ENCODE measurements around the gene GHDC. TPM values are rescaled to one million over a fixed set of nuclear protein-coding genes. Genes with fewer than 3 reads are reported as not detected.

Gene GHDC
- total RNA-seq, 1 donor from 2014 or later = 8.4 TPM

DNA sequence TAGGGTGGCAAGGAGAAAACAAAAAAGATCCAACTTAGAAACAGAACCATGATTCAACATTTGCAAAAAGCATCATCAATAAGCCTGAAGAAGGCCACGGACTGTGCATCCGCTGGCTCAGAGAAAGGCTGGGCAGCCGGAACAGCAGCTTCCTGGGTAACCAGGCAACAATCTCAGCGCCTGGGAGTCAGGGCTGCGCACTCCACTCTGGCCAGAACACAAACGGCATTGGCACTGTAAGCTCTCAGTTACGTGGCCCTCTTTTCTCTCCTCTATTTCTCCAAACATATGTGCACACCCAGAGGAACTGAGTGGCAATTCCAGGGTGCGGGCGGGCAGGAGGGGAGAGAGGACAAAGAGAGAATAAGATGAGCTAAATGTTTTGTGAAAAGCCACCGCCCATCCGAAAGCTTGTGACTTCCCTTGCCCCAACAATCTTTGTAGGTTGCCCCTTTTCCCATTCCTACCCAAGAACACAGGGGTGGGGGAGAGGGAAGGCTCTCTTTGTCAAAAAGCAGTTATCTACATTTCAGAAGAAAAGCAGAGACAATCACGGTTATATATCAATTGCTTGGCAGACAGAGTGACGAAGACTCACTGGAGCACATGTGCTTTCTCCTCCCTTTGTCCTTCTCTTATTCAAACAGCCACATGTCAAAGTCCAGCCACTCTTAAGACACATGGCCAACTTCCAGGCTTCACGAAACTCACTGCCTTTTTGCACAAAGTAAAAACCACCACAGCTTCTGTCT is 6.6 kb upstream of the GHDC start:
- peaks cover 53% of the 10 kb centered on the region for H3K36me3 ChIP-seq
- no peak overlapping the region for H3K4me3 ChIP-seq
- intact Hi-C loops (cut with micrococcal nuclease) = no loop called here
- no peaks in the 10 kb centered on the region for H3K27me3 ChIP-seq (ENCODE audit: low read depth)
- peak overlapping the region; percentile 66 for H3K27ac ChIP-seq (replicated peaks)
- TF ChIP-seq, protein P1, sequence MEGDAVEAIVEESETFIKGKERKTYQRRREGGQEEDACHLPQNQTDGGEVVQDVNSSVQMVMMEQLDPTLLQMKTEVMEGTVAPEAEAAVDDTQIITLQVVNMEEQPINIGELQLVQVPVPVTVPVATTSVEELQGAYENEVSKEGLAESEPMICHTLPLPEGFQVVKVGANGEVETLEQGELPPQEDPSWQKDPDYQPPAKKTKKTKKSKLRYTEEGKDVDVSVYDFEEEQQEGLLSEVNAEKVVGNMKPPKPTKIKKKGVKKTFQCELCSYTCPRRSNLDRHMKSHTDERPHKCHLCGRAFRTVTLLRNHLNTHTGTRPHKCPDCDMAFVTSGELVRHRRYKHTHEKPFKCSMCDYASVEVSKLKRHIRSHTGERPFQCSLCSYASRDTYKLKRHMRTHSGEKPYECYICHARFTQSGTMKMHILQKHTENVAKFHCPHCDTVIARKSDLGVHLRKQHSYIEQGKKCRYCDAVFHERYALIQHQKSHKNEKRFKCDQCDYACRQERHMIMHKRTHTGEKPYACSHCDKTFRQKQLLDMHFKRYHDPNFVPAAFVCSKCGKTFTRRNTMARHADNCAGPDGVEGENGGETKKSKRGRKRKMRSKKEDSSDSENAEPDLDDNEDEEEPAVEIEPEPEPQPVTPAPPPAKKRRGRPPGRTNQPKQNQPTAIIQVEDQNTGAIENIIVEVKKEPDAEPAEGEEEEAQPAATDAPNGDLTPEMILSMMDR (IDR thresholded peaks at IDR 0.05; ENCODE audit: borderline replicate concordance) = no peak
- DNase-seq = peak; percentile 68
- H3K9me3 ChIP-seq (replicated peaks) = no peaks in the 10 kb centered on the region
- H3K4me1 ChIP-seq = peaks cover 19% of the 10 kb centered on the region

- no peak overlapping the region for H3K4me3 ChIP-seq
- no peaks in the 10 kb centered on the region for H3K27me3 ChIP-seq (ENCODE audit: low read depth)
- H3K36me3 ChIP-seq = peaks cover 39% of the 10 kb centered on the region
- TF ChIP-seq, protein P1 (IDR thresholded peaks at IDR 0.05; ENCODE audit: borderline replicate concordance) = no peak
- DNase-seq = no peak
- peak overlapping the region; percentile 5 for H3K27ac ChIP-seq (replicated peaks)
- H3K4me1 ChIP-seq = peaks cover 24% of the 10 kb centered on the region
- no peaks in the 10 kb centered on the region for H3K9me3 ChIP-seq (replicated peaks)
- intact Hi-C loops (cut with micrococcal nuclease) = no loop called here
Measured at GRCh38 chr17:42199416-42200011, 5.2 kb upstream of the GHDC start.

DNA sequence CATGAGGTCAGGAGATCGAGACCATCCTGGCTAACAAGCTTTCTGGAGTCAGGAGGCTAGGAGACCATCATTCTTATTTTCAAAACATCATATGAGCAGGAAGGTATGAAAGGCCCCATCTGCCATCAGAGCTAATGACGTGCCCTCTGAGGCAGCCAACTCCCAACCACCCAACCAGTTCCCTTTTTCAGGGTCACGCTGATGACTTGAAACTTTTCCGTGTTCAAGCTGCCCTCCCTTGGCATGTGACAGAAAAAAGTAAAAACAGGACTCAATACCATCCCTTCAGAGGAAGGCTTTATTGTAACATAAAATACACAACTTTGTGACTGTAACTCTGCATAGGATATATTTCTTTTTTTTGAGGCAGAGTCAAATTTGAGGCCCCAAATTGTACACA is 4.6 kb upstream of the GHDC start:
- Histone ChIP-seq H3K36me3 (peaks cover 33% of the 10 kb centered on the region), H3K27ac (replicated peaks) (peak overlapping the region; percentile 5), H3K4me3 (no peak overlapping the region), H3K27me3 (ENCODE audit: low read depth) (no peaks in the 10 kb centered on the region), H3K4me1 (peaks cover 27% of the 10 kb centered on the region), H3K9me3 (replicated peaks) (no peaks in the 10 kb centered on the region)
- DNase-seq = no peak
- TF ChIP-seq, protein P1 (IDR thresholded peaks at IDR 0.05; ENCODE audit: borderline replicate concordance) = no peak
- intact Hi-C loops (cut with micrococcal nuclease) = no loop called here

DNA sequence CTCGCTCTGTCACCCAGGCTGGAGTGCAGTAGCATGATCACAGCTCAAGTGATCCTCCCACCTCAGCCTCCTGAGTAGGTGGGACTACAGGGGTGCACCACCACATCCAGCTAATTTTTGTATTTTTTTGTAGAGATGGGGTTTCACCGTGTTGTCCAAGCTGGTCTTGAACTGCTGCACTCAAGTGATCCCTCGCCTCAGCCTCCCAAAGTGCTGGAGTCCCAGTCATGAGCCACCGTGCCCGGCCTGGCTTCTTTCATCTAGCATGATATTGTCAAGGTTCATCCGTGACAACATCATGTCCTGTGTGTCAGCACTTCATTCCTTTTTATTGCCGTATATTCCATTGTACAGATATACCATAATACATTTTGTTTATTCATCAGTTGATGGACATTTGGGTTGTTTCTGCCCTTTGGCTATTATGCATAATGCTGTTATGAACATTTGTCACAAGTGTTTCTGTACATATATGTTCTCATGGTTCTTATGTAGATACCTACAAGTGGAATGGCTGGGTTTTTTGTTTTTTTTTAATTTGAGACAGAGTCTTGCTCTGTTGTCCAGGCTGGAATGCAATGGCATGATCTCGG is 3.4 kb upstream of the GHDC start:
- no peak for DNase-seq
- peaks cover 39% of the 10 kb centered on the region for H3K4me1 ChIP-seq
- intact Hi-C loops (cut with micrococcal nuclease) = no loop called here
- no peaks in the 10 kb centered on the region for H3K9me3 ChIP-seq (replicated peaks)
- no peak overlapping the region for H3K4me3 ChIP-seq
- H3K36me3 ChIP-seq = peaks cover 21% of the 10 kb centered on the region
- TF ChIP-seq, protein P1 (IDR thresholded peaks at IDR 0.05; ENCODE audit: borderline replicate concordance) = no peak
- no peaks in the 10 kb centered on the region for H3K27me3 ChIP-seq (ENCODE audit: low read depth)
- H3K27ac ChIP-seq (replicated peaks) = no peak overlapping the region

DNA sequence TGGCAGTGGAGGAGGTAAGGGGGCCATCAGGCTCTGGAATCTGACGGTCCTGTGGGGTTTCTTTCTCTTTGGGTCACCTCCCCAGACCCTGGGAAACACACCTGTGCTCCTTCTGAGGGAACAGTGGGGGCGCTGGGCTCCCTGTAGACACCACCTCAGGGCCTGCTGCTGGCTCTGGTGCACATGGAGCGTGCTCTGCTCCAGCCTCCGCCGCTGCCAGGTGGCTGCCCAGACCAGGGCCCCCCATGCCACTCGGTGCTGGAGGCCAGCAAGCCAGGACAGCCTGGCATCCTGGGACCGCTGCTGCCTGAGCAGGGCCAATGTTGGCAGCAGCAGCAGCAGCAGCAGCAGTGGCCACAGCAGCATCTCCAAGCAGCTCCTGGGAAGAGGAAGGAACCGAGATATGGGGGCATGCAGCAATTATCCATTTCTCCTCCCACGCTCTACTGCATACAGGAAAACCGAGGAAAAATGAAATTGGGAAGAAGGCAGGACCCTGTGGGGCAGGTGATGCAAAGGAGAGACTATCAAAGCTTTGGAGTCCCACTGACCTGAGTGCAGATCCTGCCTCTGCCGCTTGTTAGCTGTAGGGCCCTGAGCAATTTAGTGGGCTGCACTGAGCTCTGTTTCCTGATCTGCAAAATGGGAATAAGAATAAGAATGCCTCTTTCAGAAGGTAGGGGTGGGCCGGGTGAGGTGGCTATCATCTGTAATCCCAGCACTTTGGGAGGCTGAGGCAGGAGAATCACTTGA is 902 bp downstream of the GHDC start:
- Histone ChIP-seq H3K4me3 (peak overlapping the region; percentile 70), H3K4me1 (peaks cover 24% of the 10 kb centered on the region), H3K36me3 (no peaks in the 10 kb centered on the region), H3K27me3 (ENCODE audit: low read depth) (no peaks in the 10 kb centered on the region), H3K9me3 (replicated peaks) (no peaks in the 10 kb centered on the region), H3K27ac (replicated peaks) (peak overlapping the region; percentile 84)
- intact Hi-C loops (cut with micrococcal nuclease) = no loop called here
- TF ChIP-seq, protein P1 (IDR thresholded peaks at IDR 0.05; ENCODE audit: borderline replicate concordance) = no peak
- DNase-seq = no peak
